BJ (cell line): ENCODE results near the gene CS. TPM values are rescaled to one million over a fixed set of nuclear protein-coding genes. Genes with fewer than 3 reads are reported as not detected.

ENCODE experiments used
- CTCF ChIA-PET: fragments of 350-600 bp; formaldehyde crosslinking; extraction: SDS; loops from one replicate; lab custom pipeline; 2021; ENCODE audit warnings: antibody characterized with exemption, inconsistent platforms; lab: Yijun Ruan, JAX
- POLR2A ChIA-PET: fragments of 300-600 bp; sonication (Branson Sonifier 250); formaldehyde crosslinking; extraction: SDS; loops from one replicate; lab custom pipeline; 2021; ENCODE audit warnings: antibody characterized with exemption; lab: Charles Lee
- DNase-seq: peaks from one replicate; pipeline ENCODE4 v3.0.0-alpha.2; 2011; ENCODE audit warnings: low read depth
- H3K27me3 ChIP-seq: 2 replicates; pipeline ENCODE4 v1.6.0; 2011; ENCODE audit warnings: low read length; ENCODE audit not compliant: control insufficient read depth, insufficient read depth
- H3K36me3 ChIP-seq: 2 replicates; pipeline ENCODE4 v1.5.1; 2011; ENCODE audit warnings: low read length; ENCODE audit not compliant: control insufficient read depth, insufficient read depth
- H3K4me3 ChIP-seq: 2 replicates; pipeline ENCODE4 v1.5.1; 2011; ENCODE audit warnings: low read depth, mild to moderate bottlenecking, control low read depth, low read length
- polyA plus RNA-seq: library from polyadenylated mRNA; depleted of rRNA; stranded (reverse); fragments of >200 nt; gene quantifications from 2 replicates; pipeline ENCODE4 v1.2.3, GENCODE V29; 2011
- TF ChIP-seq, protein P1 (sequence below): IDR thresholded peaks from 2 replicates; pipeline ENCODE4 v1.5.1; 2011; ENCODE audit warnings: low read depth, mild to moderate bottlenecking, control low read depth, inconsistent platforms, low read length, moderate library complexity; ENCODE audit not compliant: insufficient read depth

The CS gene
- polyA plus RNA-seq, 1 experiment = 150 TPM

DNA sequence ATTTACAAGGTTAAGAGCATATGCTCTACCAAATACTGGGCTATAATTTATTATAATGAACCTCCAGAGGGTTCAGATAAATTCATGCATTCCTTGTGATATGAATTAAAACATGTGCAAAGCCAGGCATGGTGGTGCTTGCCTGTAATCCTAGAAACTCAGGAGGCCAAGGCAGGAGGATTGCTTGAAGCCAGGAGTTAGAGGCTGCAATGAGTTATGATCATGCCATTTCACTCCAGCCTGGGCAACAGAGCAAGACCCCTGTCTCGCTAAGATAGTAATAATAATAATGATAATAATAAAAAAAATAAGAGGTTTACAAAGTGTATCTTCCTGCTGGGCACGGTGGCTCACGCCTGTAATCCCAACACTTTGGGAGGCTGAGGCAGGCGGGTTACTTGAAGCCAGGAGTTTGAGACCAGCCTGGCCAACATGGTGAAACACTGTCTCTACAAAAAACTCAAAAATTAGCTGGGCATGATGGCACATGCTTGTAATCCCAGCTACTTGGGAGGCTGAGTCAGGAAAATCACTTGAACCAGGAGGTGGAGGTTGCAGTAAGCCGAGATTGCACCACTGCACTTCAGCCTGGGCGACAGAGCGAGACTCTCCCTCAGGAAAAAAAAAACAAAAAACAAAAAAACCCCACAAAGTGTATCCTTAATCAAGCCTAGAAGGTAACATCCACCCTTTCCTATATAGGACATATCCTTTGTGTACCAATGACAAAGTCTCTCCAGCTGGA lies 7.3 kb upstream of the CS start:
- Histone ChIP-seq H3K27me3 (no peaks in the 10 kb centered on the region), H3K4me3 (no peak overlapping the region), H3K36me3 (peaks cover 11% of the 10 kb centered on the region)
- ChIA-PET POLR2A (no interaction called here), CTCF (interaction anchor here (1.2 to 1.4 kb wide), 2 partner anchors 49 to 118 kb away, joined by 3 to 6 read pairs; partner anchors contain the start of genes ANKRD52 and SMARCC2)
- DNase-seq = no peak
- TF ChIP-seq, protein P1, sequence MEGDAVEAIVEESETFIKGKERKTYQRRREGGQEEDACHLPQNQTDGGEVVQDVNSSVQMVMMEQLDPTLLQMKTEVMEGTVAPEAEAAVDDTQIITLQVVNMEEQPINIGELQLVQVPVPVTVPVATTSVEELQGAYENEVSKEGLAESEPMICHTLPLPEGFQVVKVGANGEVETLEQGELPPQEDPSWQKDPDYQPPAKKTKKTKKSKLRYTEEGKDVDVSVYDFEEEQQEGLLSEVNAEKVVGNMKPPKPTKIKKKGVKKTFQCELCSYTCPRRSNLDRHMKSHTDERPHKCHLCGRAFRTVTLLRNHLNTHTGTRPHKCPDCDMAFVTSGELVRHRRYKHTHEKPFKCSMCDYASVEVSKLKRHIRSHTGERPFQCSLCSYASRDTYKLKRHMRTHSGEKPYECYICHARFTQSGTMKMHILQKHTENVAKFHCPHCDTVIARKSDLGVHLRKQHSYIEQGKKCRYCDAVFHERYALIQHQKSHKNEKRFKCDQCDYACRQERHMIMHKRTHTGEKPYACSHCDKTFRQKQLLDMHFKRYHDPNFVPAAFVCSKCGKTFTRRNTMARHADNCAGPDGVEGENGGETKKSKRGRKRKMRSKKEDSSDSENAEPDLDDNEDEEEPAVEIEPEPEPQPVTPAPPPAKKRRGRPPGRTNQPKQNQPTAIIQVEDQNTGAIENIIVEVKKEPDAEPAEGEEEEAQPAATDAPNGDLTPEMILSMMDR = no peak

DNA sequence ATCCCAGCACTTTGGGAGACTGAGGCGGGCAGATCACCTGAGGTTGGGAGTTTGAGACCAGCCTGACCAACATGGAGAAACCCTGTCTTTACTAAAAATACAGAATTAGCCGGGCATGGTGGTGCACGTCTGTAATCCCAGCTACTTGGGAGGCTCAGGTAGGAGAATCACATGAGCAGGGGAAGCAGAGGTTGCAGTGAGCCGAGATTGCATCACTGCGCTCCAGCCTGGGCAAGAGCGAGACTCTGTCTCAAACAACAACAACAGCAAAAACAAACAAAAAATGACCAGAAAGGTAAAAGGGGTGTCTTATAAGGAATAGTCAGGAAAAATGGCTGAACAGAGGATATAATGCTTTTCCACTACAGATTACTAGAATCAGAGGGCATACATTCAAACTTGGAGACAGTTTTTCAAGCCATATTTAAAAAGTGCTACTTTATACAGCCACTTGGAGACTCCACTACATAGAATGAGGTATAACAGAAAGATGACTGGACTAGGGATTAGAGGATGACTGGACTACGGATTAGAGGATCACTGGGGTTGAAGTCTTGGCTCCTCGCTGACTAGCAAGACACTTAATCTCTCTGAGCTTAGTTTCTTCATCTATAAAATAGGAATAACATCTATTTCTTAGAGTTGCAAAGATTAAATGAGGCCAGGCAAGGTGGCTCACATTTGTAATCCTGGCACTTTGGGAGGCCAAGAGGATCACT lies 4.9 kb upstream of the CS start:
- TF ChIP-seq, protein P1 = no peak
- no peak for DNase-seq
- no peak overlapping the region for H3K4me3 ChIP-seq
- peaks cover 3% of the 10 kb centered on the region; the same call in 1 of the 2 replicates for H3K36me3 ChIP-seq
- no peaks in the 10 kb centered on the region for H3K27me3 ChIP-seq
- CTCF ChIA-PET = no interaction called here
- POLR2A ChIA-PET = no interaction called here

DNA sequence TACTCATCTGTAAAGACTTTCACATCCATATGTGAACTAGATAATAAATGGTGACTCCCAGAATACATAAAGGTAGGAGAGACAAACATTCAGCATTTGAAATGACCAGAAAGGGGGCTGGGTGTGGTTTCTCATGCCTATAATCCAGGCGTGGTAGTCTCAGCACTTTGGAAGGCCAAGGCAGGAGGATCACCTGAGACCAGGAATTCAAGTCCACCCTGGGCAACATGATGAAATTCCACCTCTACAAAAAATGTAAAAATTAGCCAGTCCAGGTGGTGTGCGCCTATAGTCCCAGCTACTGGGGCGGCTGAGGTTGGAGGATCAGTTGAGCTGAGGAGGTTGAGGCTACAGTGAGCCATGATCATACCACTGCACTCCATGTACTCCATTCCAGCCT lies 4.1 kb upstream of the CS start:
- no peaks in the 10 kb centered on the region for H3K27me3 ChIP-seq
- TF ChIP-seq, protein P1 = no peak
- POLR2A ChIA-PET = no interaction called here
- H3K36me3 ChIP-seq = peaks cover 3% of the 10 kb centered on the region; the same call in 1 of the 2 replicates
- no peak for DNase-seq
- CTCF ChIA-PET = no interaction called here
- H3K4me3 ChIP-seq = no peak overlapping the region

DNA sequence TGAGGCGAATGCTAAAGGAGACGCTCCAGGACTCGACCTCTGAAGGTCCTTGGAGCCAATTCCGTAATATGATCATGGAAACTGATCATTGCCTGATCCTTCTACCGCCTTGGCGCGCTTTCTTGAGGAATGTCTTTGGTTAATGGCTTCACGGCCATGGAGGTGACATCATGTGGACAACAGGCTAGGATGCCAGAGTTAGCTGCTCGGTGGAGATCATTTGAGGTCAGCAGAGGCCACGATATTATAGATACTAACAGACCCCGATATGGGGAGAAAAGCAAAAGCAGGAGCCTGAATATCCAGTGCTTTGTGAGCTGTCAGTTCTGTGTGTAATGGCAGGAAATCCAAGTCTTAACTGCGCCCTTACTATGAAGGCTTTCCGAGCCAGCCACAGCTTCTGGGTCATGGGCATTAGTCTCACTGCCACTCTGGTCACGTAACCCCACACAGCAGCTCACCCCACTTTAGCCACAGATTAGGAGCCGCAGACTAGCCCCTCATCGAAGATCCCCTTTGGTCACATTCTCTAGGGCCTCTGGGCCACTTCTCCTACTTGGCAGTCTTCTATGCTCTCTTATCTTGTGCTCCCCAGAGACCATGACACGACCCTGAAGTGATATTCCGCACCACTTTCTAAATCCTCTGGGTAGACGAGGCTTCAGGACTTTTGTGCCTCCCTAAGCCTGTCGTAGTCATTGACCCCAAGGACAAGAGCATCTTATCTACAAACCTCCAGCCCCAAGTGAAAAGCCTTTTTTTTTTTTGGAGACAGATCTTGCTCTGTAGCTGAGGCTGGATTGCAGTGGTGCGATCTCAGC lies 724 bp upstream of the CS start:
- no peak for DNase-seq
- peak overlapping the region; percentile 85 for H3K4me3 ChIP-seq
- peaks cover 1% of the 10 kb centered on the region; the same call in 1 of the 2 replicates for H3K36me3 ChIP-seq
- ChIA-PET POLR2A (no interaction called here), CTCF (interaction anchor here (0.9 to 1.4 kb wide), 5 partner anchors 14 to 93 kb away, joined by 3 to 5 read pairs (median 3); partner anchors contain the start of genes COQ10A and PAN2)
- no peaks in the 10 kb centered on the region for H3K27me3 ChIP-seq
- TF ChIP-seq, protein P1 = no peak
